HepG2 (cell line): ENCODE results near the gene SYTL2. TPM values are rescaled to one million over a fixed set of nuclear protein-coding genes. Genes with fewer than 3 reads are reported as not detected.

Experiments used
- ATAC-seq: fragments of 200-7000 bp; cut with Tn5 transposase; 3 replicates; pipeline ENCODE4 v1.9.1; 2020; ENCODE audit warnings: mild to moderate bottlenecking, moderate library complexity
- BruUV-seq: library from RNA; stranded (reverse); fragments of 400-500 nt; replicated peaks from 2 replicates; lab custom pipeline; 2021; lab: Mats Ljungman, UMichigan
- CTCF ChIA-PET: fragments of 300-600 bp; formaldehyde crosslinking; extraction: SDS; loops from one replicate; lab custom pipeline; 2021; ENCODE audit warnings: low total read pairs, inconsistent platforms, low intra/inter-chr PET ratio; lab: Yijun Ruan, JAX
- POLR2A ChIA-PET: fragments of 350-600 bp; sonication (Branson Sonifier 250); formaldehyde crosslinking; loops from one replicate; lab custom pipeline; 2020; ENCODE audit warnings: antibody characterized with exemption, inconsistent platforms; lab: Yijun Ruan, JAX
- DNase-seq: peaks from one replicate; pipeline ENCODE4 v3.0.0-alpha.2; 2015; ENCODE audit warnings: low spot score
- FAIRE-seq: peaks from 3 replicates; lab custom pipeline; 2011; peaks lifted over from hg19 to GRCh38; lab: Jason Lieb, UNC
- H2AFZ ChIP-seq: one replicate; pipeline ENCODE4 v1.6.1; 2011; ENCODE audit warnings: low read length, inconsistent platforms
- H3K27ac ChIP-seq: fragments of 300-600 bp; 3 replicates; pipeline ENCODE4 v1.8.0; 2011; ENCODE audit warnings: mixed run types, mild to moderate bottlenecking, mixed read lengths, low read length, inconsistent platforms; ENCODE audit not compliant: insufficient read depth; ENCODE audit errors: extremely low read length
- H3K27me3 ChIP-seq, 2 experiments: fragments of 200-600 bp in 1 of 2; 2 replicates in 1 of 2; 3 replicates in 1 of 2; pipeline versions ENCODE4 v1.6.0 to v1.8.0; 2011; ENCODE audit warnings: low read length in 2 of 2, mild to moderate bottlenecking in 2 of 2, moderate library complexity in 2 of 2, inconsistent platforms in 1 of 2; ENCODE audit not compliant: insufficient read depth in 2 of 2, control insufficient read depth in 1 of 2
- H3K36me3 ChIP-seq, 2 experiments: fragments of 200-600 bp in 1 of 2; replicated peaks in 1 of 2; 2 replicates in 1 of 2; 3 replicates in 1 of 2; pipeline versions ENCODE4 v1.5.1 to v1.8.0; 2011; ENCODE audit warnings: low read length in 2 of 2, inconsistent platforms in 1 of 2; ENCODE audit not compliant: insufficient read depth in 2 of 2, control insufficient read depth in 1 of 2
- H3K4me1 ChIP-seq: 2 replicates; pipeline ENCODE4 v1.5.1; 2012; ENCODE audit warnings: low read length, inconsistent platforms; ENCODE audit not compliant: insufficient read depth
- H3K4me2 ChIP-seq: 2 replicates; pipeline ENCODE4 v1.6.0; 2011; ENCODE audit warnings: low read depth, low read length, inconsistent platforms
- H3K4me3 ChIP-seq, 3 experiments: fragments of 200-600 bp in 1 of 3; sonication (generic), shearing (Covaris generic) in 1 of 3; replicated peaks in 1 of 3; 2 replicates each; pipeline ENCODE4 v1.5.1; 2011 to 2016; ENCODE audit warnings: low read length in 3 of 3, inconsistent platforms in 2 of 3, low read depth in 2 of 3, mild to moderate bottlenecking in 2 of 3, control low read depth in 1 of 3, mixed read lengths in 1 of 3; ENCODE audit not compliant: insufficient read depth in 1 of 3
- H3K79me2 ChIP-seq: one replicate; pipeline ENCODE4 v1.6.1; 2011; ENCODE audit warnings: low read length, inconsistent platforms; ENCODE audit not compliant: insufficient read depth
- H3K9ac ChIP-seq: 2 replicates; pipeline ENCODE4 v1.6.0; 2011; ENCODE audit warnings: mild to moderate bottlenecking, low read depth, low read length, inconsistent platforms; ENCODE audit not compliant: insufficient read depth
- H3K9me3 ChIP-seq: 2 replicates; pipeline ENCODE4 v1.5.1; 2012; ENCODE audit warnings: mild to moderate bottlenecking, low read length
- H4K20me1 ChIP-seq: 2 replicates; pipeline ENCODE4 v1.6.0; 2011; ENCODE audit warnings: inconsistent platforms, mild to moderate bottlenecking, low read length, moderate library complexity; ENCODE audit not compliant: insufficient read depth
- ARID2 ChIP-seq: sonication (generic); formaldehyde crosslinking; IDR thresholded peaks from 2 replicates; pipeline ENCODE4 v1.8.1; 2022; ENCODE audit warnings: mild to moderate bottlenecking, missing genetic modification reagents, borderline replicate concordance
- ATF1 ChIP-seq: IDR thresholded peaks from 2 replicates; pipeline ENCODE4 v1.6.1; 2016; ENCODE audit warnings: mild to moderate bottlenecking, control low read depth
- HOXA3 ChIP-seq: sonication (generic); formaldehyde crosslinking; IDR thresholded peaks from 2 replicates; pipeline ENCODE4 v1.5.0; 2020; ENCODE audit warnings: missing genetic modification reagents
- IKZF1 ChIP-seq: fragments of 450-650 bp; IDR thresholded peaks from 2 replicates; pipeline ENCODE4 v1.7.1; 2016
- KMT2B ChIP-seq: IDR thresholded peaks from 2 replicates; pipeline ENCODE4 v1.6.1; 2016; ENCODE audit warnings: missing genetic modification reagents, missing compliant biosample characterization
- MAFF ChIP-seq: IDR thresholded peaks from 2 replicates; pipeline ENCODE4 v1.6.1; 2011; ENCODE audit warnings: low read depth, low read length, improper control_type of control experiment
- MIXL1 ChIP-seq: IDR thresholded peaks from 2 replicates; pipeline ENCODE4 v1.6.1; 2016
- NR0B2 ChIP-seq: sonication (generic); formaldehyde crosslinking; IDR thresholded peaks from 2 replicates; pipeline ENCODE4 v1.4.0; 2020; ENCODE audit warnings: mild to moderate bottlenecking, missing genetic modification reagents
- SRY ChIP-seq: sonication (generic); formaldehyde crosslinking; IDR thresholded peaks from 2 replicates; pipeline ENCODE4 v1.8.0; 2022; ENCODE audit warnings: mild to moderate bottlenecking, missing genetic modification reagents
- SSRP1 ChIP-seq: IDR thresholded peaks from 2 replicates; pipeline ENCODE4 v1.6.1; 2016; ENCODE audit warnings: control low read depth
- TBL1XR1 ChIP-seq: fragments of 150-350 bp; IDR thresholded peaks from 2 replicates; pipeline ENCODE4 v1.6.1; 2014; ENCODE audit warnings: borderline replicate concordance, low read length; ENCODE audit not compliant: partially characterized antibody
- YEATS2 ChIP-seq: sonication (generic); formaldehyde crosslinking; IDR thresholded peaks from 2 replicates; pipeline ENCODE4 v1.4.0; 2020; ENCODE audit warnings: missing genetic modification reagents, borderline replicate concordance
- ZFP37 ChIP-seq: sonication (generic); formaldehyde crosslinking; IDR thresholded peaks from 2 replicates; pipeline ENCODE4 v1.4.0; 2020; ENCODE audit warnings: missing genetic modification reagents, borderline replicate concordance
- ZMYM3 ChIP-seq: sonication (generic); formaldehyde crosslinking; IDR thresholded peaks from 2 replicates; pipeline ENCODE4 v1.5.1; 2020; ENCODE audit warnings: mild to moderate bottlenecking, missing genetic modification reagents
- ZNF143 ChIP-seq: sonication (generic); formaldehyde crosslinking; IDR thresholded peaks from 2 replicates; pipeline ENCODE4 v1.4.0; 2020; ENCODE audit warnings: missing genetic modification reagents
- ZNF333 ChIP-seq: sonication (generic); formaldehyde crosslinking; IDR thresholded peaks from 2 replicates; pipeline ENCODE4 v1.4.0; 2020; ENCODE audit warnings: mild to moderate bottlenecking, missing genetic modification reagents, borderline replicate concordance
- ZNF552 ChIP-seq: sonication (generic); formaldehyde crosslinking; IDR thresholded peaks from 2 replicates; pipeline ENCODE4 v1.9.0; 2022; ENCODE audit warnings: missing genetic modification reagents, mild to moderate bottlenecking, borderline replicate concordance
- ZNF670 ChIP-seq: sonication (generic); formaldehyde crosslinking; IDR thresholded peaks from 2 replicates; pipeline ENCODE4 v1.8.0; 2022; ENCODE audit warnings: mild to moderate bottlenecking, missing genetic modification reagents, borderline replicate concordance
- ZNF710 ChIP-seq: sonication (generic); formaldehyde crosslinking; IDR thresholded peaks from 2 replicates; pipeline ENCODE4 v1.5.0; 2020; ENCODE audit warnings: mild to moderate bottlenecking, missing genetic modification reagents, borderline replicate concordance
- ZNF746 ChIP-seq: sonication (generic); formaldehyde crosslinking; IDR thresholded peaks from 2 replicates; pipeline ENCODE4 v1.8.0; 2022; ENCODE audit warnings: mild to moderate bottlenecking, missing genetic modification reagents
- ZNF841 ChIP-seq: sonication (generic); formaldehyde crosslinking; IDR thresholded peaks from 2 replicates; pipeline ENCODE4 v1.8.1; 2023; ENCODE audit warnings: missing genetic modification reagents, borderline replicate concordance
- WGBS: methylation state at CpG from one replicate; pipeline ENCODE4 v1.1.6; 2017; ENCODE audit warnings: low lambda C conversion rate; 5-methylcytosine and 5-hydroxymethylcytosine counted together
- in situ Hi-C: cut with HindIII; loops from 2 replicates; pipeline ENCODE4 v1.10.0; 2017; ENCODE audit warnings: low pct_unique_long_range_greater_than_20kb; ENCODE audit not compliant: extremely low pct_ligation_motif_present
- intact Hi-C: fragments of 100-400 bp; cut with micrococcal nuclease; formaldehyde crosslinking; loops from one replicate; pipeline ENCODE4 v1.10.0; 2022; ENCODE audit not compliant: unreplicated experiment
- polyA plus RNA-seq, 8 experiments: library from polyadenylated mRNA; depleted of rRNA in 3 of 8; stranded (reverse) in 7 of 8; unstranded in 1 of 8; fragments of >200 nt; fragmentation: Illumina TruSeq in 4 of 8; extraction: Trizol in 4 of 8; gene quantifications; 2 replicates each; pipeline versions ENCODE4 v1.2.1 to v1.2.3, GENCODE V29; 2011 to 2016; ENCODE audit warnings: low read depth in 4 of 8, missing spikeins in 1 of 8, mixed read lengths in 1 of 8; ENCODE audit not compliant: insufficient read depth in 1 of 8
- total RNA-seq, 5 experiments: library from RNA; depleted of rRNA; stranded (reverse); fragments of >200 nt; fragmentation: Illumina TruSeq; extraction: Trizol; gene quantifications; 2 replicates each; pipeline ENCODE4 v1.2.3, GENCODE V29; 2016; ENCODE audit warnings: low read depth in 1 of 5

The SYTL2 gene
- total and polyA plus RNA-seq, 2 of the 13 experiments (the other 11 are each of a cell fraction or from before 2014, with no cell fraction given) = 0.77 to 0.90 TPM

- no peaks in the 10 kb centered on the region for H3K4me1 ChIP-seq
- no peak overlapping the region for H3K4me3 ChIP-seq
- TF ChIP-seq IKZF1 (no peak), ZFP37 (no peak), ZMYM3 (CRISPR knock-in tag) (no peak), ZNF710 (CRISPR knock-in tag) (no peak), ZNF333 (no peak), ZNF143 (CRISPR knock-in tag) (no peak)
- H2AFZ ChIP-seq = no peak overlapping the region
- intact Hi-C loops (no loop called here), in situ Hi-C loops (no loop called here)
- H3K27me3 ChIP-seq = no peaks in the 10 kb centered on the region
- H3K9ac ChIP-seq = no peak overlapping the region
- no peaks in the 10 kb centered on the region for H3K36me3 ChIP-seq
- no peak overlapping the region for H3K27ac ChIP-seq
- H3K9me3 ChIP-seq = no peaks in the 10 kb centered on the region
- H3K79me2 ChIP-seq = no peaks in the 10 kb centered on the region
- CTCF ChIA-PET = no interaction called here
- 0% methylated on average over 1 of the region's 1 CpG for WGBS
- DNase-seq (no peak), ATAC-seq (no peak), FAIRE-seq (no peak)
- H4K20me1 ChIP-seq = no peaks in the 10 kb centered on the region
- H3K4me2 ChIP-seq = no peak overlapping the region
- POLR2A ChIA-PET = no interaction called here
- BruUV-seq = no TSS peak
These were observed 24.3 kb upstream of the SYTL2 start for GRCh38 chr11:85835263-85835662.

GRCh38 chr11:85831050-85831449 is 20.1 kb upstream of the SYTL2 start:
- ATAC-seq = no peak
- H3K79me2 ChIP-seq = no peaks in the 10 kb centered on the region
- H3K4me2 ChIP-seq = no peak overlapping the region
- H2AFZ ChIP-seq = no peak overlapping the region
- no peaks in the 10 kb centered on the region for H4K20me1 ChIP-seq
- no peaks in the 10 kb centered on the region for H3K36me3 ChIP-seq
- FAIRE-seq = no peak
- no peaks in the 10 kb centered on the region for H3K9me3 ChIP-seq
- DNase-seq = no peak
- CTCF ChIA-PET = no interaction called here
- no peak overlapping the region for H3K4me3 ChIP-seq
- no peak overlapping the region for H3K9ac ChIP-seq
- no peak overlapping the region for H3K27ac ChIP-seq
- POLR2A ChIA-PET = no interaction called here
- no TSS peak for BruUV-seq
- intact Hi-C loops = no loop called here
- no peaks in the 10 kb centered on the region for H3K4me1 ChIP-seq
- no peaks in the 10 kb centered on the region for H3K27me3 ChIP-seq
- in situ Hi-C loops = no loop called here
- TF ChIP-seq ZNF746 (CRISPR knock-in tag) = no peak
- no peak for TF ChIP-seq ZNF670
- TF ChIP-seq SSRP1 (CRISPR knock-in tag) = no peak
- no peak for TF ChIP-seq SRY (CRISPR knock-in tag)
- no peak for TF ChIP-seq MIXL1
- no peak for TF ChIP-seq ZNF552 (CRISPR knock-in tag)
- no peak for TF ChIP-seq NR0B2 (CRISPR knock-in tag)
- no peak for TF ChIP-seq KMT2B (CRISPR knock-in tag)
- no peak for TF ChIP-seq YEATS2 (CRISPR knock-in tag)
- TF ChIP-seq ZNF841 (CRISPR knock-in tag) = no peak
- TF ChIP-seq TBL1XR1 = no peak
- no peak for TF ChIP-seq HOXA3 (CRISPR knock-in tag)
- no peak for TF ChIP-seq MAFF
- no peak for TF ChIP-seq ARID2
- TF ChIP-seq ATF1 (CRISPR knock-in tag) = no peak
